ENCODE results near the gene PABPN1L.

PABPN1L gene

DNA sequence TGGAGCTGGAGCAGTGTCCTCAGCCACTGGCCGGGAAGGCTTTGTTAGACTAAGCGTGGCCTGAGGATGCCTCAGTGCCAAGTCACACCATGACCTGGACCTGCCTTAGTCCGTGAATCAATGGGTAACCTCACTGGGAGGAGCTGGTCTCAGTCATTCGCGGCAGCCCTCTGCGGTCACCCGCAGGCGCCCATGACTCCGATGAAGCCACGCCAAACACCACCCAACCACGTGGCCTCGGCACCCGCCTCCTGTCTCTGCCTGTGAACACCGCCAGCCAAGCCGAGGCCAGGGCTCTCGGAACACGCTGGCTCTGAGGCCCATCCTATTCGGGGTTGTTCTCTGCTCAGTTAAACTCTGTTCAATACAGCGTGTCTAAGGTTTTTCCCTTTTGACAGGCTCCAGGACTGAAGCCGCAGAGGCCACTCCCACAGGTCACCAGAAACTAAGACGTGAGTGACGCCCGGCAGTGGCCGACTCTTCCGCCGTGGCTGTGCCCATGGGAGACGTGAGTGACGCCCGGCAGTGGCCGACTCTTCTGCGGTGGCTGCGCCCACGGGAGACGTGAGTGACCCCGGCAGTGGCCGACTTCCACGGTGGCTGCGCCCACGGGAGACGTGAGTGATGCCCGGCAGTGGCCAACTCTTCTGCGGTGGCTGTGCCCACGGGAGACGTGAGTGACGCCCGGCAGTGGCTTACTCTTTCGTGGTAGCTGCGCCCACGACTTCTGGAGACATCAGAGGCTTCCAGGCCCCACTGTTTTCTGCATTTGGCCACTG lies 16.8 kb upstream of the PABPN1L start:
- DNase-seq, result no peak

DNA sequence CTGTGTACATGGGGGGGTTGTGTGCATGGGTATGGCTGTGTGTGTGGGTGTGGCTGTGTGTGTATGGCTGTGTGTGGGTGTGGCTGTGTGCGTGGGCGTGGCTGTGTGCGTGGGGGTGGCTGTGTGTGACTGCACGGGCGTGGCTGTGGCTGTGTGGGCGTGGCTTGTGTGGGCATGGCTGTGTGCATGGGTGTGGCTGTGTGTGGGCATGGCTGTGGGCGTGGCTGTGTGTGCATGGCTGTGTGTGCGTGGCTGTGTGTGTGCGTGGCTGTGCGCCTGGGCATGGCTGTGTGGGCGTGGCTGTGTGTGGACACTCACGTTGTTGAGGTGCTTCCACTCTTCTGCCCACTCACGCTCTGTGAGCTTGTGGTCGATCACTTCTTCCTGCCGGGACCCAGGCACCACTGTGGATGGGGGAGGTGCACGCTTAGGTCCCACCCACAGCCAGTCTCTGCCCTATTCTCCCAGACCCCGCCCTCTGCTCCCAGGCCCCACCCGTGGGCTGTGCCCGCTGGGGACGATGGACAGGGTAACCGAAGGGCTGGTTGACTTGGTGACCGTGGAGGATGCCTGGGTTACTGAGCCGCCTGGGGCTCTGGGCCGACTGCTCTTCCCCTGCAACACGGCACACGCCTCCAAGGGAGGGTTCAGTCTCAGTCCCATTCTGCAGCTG lies 16.0 kb upstream of the PABPN1L start:
- no peak for DNase-seq

DNA sequence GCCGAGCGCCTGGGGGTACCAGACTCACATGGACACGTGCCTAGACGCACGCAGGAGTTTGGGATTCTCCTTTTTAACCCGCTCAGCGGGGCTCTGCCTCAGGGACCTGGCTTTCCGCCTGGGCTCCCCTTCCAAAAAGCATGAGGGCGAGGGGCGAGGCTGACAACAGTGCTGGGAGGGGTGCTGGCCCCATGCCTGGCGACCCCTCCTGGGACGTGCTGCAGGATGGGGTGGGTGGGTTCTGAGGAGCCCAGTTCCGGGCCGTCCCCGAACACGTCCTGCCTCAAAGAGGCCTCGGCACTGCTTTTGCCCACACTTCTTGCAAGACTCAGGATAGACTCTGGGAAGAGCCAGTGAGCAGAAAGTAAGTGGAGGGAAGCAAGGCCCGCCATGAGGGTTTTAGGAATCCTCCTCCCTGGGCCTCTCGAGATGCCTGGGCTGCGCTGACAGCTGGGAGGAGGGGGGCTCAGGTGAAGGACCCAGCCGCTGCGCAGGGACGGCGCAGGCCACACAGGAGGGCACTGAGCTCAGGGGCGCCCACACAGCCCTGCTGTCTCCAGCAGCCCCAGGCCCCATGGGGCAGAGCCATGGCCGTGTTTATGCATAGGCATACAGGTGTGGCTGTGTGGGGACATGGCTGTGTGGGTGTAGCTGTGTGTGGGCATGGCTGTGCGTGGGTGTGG lies 15.4 kb upstream of the PABPN1L start:
- DNase-seq, result no peak

DNA sequence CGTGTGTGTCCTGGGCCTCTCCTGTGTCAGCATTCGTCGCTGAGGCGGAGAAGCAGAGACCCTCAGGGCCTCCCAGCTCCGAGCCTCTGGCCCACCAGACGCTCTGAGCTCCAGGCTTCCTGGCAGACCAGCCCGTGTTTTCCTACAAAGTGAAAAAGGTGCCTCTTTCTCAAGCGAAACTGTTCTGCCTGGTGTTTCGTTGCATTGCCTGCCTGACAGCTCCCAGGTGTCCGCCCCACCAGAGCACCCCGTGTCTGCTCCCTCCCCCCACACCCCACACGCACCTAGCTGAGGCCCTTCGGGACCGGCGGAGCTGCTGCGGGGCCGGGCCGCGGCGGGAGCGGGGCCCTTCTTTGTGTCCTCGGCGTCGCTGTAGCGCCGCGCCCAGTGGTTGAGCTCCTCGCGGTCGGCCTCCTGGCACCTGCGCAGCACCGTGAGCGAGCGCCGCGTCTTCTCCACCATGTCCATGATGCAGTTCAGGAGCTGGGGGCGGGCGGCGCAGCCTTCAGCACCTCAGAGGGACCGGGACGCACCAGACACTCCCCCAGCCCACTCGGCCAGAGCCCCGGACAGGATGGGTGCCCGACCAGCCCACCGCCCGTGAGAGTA lies 14.7 kb upstream of the PABPN1L start:
- DNase-seq, result no peak

DNA sequence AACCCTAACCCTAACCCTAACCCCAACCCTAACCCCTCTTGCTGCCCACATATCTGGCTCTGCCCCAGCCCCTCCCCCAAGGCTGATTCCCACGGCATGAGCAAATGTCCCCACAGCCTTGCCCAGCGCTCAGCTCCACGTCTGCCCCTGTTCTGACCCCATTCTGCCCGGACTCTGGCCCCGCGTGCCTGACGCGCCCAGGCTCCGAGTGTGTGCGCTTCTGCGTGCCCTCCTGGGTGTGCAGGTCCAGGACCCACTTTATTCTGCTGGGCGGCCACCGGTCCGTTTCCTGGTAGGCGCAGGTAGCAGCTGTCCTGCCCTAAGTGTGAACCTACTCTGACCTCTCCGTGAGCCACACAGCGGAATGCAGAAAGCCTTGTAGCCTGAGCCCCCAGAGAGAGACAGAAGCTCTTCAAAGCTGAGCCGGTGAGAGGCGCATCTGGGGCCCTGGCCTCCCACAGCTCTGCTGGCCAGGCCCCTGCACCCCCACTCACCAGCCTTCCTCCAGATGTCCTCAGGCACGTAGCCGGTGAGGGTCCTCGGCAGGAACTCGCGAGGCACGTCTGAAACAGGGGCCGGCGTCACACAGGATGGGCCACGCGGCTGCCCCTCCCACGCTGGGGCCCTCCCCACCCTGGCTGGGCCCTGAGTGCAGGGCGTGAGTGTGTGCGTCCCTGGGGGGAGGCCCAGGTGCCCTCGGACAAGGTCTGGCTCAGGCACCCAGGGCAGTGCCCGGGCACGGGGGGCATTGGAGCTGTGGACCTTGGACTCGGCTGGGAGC lies 14.0 kb upstream of the PABPN1L start:
- DNase-seq, result no peak

DNA sequence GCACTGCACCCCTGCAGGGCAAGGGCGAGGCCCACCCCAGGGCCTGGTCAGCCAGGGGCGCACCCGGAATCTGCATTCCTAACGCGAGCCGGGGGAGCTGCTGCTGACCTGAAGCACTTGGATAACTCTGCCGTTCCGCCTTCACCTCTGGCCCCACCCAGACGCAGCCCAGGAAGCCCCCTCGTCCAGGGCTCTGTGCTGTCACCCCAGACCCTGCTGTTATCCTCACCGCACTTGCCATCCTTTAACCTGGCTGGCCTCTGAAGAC lies 13.3 kb upstream of the PABPN1L start:
- DNase-seq, result no peak

DNA sequence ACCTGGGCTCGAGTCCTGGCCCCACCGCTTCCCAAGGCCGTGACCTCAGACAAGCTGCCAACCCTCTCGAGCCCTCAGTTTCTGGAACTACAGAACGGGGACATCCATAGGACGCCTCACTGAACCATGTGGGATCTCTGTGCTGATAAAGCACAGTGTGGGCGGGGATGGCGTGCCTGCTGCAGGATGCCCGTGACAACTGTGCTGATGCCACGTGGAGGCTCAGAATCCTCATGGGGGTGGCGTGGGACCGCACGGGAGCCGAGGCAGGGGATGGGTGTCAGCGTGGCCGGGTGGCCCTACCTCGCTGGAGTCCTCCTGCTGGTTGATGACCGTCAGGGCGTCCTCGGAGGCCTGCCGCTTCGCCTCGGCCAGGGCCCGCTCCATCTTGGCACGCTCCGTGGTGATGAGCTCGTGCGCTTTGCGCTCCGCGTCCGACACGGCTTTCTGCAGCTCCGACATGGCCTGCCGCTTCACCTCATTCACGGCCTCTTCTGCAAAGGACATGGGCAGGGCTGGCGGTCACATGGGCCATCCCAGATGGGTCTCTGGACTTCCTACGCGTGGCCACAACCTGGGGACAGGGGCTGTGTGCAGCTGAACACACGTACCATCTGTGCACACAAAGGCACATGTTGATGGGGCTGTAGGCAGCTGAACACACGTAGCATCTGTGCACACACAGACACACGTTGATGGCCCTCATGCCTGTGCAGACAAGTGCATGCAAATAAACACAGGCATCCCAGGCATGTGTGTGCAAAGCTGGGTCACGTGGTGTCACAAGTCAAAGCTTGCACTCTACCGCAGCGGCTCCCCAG lies 12.7 kb upstream of the PABPN1L start:
- no peak for DNase-seq

DNA sequence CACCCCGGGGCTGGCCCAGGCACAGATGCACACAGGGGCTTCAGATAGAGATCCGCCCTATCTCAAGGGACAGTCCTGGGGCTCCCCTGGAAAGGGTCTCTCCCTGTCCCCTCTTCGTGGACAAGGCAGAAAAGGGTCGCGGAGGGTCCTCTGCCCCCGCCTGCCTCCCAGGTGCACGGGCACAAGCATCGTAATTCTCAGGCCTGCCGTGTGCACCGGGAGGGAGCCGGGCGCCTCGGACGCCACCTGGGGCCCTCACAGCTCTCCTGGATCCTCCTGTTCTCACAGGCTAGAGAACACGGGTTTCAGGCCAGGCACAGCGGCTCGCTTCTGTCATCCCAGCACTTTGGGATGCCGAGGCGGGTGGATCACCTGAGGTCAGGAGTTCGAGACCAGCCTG lies 11.9 kb upstream of the PABPN1L start:
- DNase-seq, result no peak

DNA sequence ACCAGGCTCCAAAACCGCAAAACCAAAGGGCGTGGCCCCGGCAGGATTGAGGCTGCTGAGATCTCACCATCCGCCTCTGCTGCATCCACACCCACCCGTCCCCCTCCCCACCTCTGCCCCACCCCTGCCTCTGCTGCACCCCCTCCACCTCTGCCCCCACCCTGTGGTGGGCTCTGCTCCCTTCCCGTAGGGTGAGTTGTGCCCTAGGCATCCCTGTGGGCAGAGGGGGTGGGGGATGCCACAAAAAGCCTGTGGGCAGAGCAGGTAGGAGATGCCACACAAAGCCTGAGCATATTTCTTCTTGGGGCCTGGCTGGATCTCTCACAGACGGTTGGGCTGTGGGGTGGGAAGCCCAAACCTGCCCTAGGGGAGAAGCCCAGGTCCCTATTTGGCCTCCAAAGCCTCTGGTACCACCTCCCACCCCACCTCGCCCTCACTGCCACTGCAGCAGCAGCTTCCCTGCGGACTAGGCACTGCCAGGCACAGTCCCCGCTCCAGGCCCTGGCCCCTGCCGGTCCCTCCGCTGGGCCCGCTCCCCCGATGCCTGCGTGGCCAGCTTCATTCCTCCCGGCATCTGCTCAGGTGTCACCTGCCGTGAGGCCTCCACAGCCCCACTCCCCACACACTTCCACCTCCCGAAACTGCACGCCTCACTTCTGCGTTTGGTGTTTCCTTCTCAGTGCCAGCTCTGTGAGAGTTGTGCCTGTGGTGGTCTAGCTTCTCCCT lies 11.3 kb upstream of the PABPN1L start:
- DNase-seq, result no peak

DNA sequence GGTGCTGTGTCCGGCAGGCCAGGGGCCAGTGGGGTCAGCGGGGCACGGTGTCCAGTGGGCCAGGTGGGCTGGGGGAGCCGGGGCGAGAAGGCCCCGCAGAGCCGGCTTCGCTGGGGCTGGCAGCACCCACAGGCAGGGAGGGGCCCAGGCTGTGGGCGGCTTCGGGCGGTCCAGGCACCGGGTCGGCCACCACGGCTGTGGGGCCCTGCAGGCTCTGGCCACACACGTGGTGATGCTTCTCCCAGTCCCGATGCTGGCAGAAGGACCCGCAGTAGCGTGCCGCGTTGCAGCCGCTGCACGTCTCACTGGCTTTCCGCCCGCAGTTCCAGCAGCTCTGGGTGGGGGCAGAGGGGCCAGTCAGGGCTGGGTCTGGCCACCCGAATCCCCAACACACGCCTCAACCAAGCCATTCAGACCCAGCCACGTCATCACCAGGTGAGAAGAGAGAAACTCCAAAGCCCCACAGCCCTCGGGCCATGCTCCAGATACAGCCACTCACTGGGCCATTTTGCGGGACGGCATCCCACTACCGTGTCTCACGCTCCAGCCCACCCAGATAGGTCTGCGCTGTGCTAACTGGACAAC lies 10.6 kb upstream of the PABPN1L start:
- DNase-seq, result no peak

DNA sequence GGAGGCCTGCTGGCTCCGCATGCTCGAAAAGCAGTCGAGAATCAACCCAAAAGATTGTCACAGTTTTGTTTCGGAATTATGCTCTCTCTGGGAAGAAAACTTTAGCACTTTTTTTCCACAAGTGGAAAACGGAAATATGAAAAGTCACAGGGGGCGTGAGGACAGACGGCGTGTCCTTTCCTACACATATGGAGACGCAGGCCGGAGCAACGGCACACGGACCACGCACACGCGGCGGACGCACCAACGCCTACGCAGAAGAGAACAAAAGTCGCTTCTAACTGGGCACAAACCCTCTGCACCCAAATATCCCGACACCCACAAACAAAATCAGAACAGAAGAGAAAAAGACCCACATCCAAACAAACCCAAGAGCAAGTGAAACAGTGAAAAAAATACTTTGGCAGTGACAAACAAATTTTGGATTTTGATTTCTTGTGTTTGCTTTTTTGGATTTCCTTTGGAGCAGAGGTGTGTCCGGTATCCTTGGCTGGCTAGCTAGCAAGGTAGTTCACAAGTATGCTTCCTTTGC lies 9.3 kb upstream of the PABPN1L start:
- DNase-seq, result no peak

DNA sequence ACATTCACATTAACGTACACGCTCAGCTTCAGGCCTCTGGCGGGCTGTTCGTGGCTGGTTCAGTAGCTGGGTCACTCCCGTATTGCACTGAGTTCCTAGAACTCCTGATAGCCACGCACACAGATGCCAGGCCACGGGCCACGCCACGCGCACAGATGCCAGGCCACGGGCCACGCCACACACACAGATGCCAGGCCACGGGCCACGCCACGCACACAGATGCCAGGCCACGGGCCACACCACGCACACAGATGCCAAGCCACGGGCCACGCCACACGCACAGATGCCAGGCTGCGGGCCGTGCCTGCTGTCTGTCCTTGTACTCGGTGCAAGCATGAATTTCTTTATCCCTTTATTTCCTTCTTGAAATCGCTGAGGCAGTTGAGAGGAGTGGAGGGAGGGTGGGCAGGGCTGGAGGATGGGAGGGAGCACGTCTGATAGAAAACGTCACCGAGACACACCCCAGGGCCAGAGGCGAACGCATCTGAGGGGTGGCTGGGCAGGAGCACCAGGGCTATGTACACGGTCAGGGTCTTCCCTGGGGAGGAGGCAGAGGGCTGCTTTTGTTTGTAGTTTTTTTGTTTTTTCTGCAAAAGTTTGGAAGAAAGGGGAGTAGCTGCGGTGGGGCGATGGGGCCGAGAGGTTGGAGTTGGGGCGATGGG lies 8.6 kb upstream of the PABPN1L start:
- no peak for DNase-seq

DNA sequence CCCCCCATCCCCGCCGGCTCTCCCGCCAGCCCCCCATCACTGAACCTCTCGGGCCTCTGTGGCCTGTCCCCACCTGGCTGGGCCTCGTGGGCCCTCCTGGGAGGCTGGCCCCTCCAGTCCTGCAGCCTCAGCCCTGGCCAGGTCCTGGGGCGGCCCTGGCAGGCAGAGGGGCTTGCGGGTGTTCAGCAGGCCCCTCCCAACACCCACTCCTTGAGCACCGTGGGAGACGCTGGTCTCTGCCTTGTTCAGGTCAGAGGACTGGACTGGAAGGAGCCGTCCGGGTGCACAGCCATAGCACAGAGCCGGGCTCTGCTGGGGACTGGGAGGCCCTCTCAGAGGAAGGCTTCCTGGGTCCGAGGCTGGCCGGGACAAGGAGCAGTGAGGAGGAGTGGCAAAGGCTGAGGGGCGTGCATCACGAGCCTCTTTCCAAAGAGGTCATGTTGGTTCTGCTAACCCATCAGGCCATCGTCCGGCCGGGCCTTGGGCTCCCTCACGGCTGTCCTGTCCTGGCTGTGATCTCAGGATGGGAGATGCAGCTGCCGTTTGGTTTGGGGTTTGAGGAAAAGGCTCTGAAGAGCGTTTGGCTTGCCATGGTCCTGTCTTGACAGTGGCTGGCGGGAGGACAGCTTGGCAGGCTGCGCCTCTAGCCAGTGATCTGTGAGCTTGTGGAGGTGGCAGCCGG lies 6.3 kb upstream of the PABPN1L start:
- DNase-seq, result no peak

DNA sequence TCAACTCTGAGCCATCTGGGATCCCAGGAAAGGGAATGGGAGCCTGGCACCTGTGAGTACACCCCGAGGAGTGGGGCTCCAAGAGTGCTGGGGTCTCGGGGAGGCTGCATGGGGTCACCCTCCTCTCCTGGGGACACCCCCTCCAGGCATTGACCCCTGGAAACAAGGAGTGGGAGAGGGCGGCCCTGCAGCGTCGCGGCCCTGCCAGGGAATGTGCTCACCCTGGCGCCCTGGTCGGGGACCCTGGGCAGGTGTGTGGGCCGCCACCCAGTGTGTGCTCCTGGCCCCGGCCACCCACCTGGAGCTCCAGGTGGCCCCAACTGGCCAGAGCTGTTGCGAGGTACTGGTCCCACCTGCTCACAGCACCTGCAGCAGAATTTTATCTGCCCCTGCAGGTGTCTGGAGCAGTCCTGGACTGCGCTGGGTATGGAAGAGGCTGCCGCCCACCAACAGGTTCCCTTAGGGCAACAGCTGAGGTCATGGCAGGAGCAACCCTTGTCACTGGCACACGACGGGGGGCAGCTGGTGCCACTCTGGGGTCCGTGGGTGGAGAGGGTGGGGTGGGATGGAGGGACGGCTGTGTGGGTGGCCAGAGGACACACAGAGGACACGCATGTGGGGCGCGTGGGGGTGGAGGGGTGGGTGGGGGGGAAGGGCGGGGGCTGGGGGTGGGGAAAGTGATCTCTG lies 5.4 kb upstream of the PABPN1L start:
- DNase-seq, result no peak

DNA sequence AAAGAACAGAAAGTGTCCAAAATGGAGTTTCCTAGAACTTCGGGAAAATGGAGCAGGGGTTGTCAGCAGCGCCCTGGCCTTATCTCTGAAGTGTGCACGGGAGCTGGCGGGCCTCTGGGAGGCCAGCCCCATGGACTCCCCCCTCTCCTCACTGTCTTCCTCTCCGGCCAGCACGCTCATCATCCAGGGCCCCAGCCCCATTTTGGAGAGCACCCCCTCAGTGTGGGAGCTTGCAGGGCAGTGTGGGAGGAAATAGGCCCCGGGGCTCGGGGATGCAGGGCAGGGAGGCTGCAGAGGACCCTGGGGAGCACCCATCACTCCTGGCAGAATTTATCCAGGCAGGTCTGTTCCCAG lies 4.9 kb upstream of the PABPN1L start:
- no peak for DNase-seq

DNA sequence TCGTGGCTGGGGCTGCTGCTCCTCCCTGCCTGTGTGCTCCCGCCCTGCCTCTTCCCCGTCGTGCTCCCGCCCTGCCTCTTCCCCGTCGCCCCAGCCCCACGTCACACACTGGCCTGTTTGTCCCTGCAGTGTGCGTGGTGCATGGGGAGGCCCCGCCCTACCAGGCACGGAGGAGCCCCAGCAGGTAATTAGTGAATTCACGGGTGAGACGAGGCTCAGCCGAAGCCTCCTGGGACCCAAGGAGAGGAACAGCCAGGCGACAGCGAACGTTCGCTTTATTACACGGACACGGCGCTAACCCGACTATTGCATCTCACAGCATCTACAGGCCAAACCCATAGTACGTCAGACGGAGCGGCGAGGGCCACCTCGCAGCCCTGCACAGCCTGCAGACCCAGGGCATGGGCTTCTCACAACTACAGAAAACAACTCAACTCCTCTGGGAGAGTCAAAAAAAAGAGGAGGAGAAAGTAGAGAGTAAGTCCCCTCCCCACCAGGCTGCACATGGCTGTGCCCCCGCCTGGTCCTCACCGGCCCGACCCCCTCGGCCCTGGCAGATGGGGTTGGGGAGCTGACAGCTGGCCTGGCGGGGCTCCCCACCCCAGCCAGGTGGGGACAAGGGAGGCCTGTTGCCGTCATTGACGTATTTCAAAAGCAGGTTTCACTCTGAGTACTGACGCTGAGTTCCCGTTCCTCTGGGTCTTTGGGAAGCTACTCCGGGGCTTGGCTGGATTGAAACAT lies 4.3 kb upstream of the PABPN1L start:
- no peak for DNase-seq

DNA sequence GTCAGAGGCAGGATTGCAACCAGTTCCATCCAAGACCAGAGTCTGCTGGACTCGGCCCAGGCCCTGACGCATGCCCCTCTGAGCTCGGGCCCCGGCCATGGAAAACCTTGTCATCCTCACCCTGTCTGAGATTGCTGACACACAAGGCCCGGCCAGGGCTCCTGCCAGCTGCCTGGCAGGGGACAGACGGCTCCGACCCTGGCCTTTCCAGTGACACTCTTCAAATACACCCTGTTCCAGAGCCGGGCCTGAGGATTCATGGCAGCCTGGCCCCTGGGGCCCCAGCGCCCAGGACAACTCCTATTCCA lies 3.2 kb upstream of the PABPN1L start:
- DNase-seq, result no peak

DNA sequence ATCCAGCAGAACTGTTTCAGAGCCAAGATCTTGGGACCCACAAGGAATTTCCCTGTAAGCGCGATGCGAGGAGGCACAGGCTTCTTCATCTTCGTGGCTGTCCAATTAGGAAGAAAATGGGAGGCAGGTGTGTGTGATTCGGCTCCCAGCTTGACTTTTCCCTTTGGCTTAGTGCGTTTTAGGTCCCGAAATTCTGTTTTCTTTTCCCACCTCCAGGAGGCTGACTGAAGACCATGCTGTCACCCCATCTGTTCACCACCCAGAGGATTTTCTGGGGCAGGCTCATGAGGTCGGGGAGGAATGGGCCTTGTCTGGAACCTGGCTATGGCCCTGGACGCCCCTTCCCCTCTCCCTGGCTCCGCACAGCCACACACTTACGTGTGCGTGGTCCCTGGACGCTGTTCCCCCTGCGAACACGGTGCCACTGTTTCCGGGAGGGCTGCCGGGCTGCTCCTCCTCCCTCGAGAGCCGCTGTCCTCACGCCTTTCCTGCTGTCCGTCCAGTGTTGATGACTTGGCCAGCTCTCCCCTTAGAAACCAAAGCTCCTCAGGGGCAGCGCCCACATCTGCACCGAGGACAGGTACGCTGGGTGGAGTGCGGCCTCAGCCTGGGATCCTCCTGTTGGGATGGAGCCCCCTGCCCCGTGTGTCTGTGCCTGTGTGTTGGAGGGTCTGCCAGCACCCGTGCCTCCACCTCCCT lies 2.7 kb upstream of the PABPN1L start:
- no peak for DNase-seq
